ENCODE data around the gene ZDHHC18.
A peak's percentile ranks its signal among the peaks of the same experiment; 100 is the strongest.

The ZDHHC18 gene

GRCh38 chr1:26826261-26827105 lies at the start of gene ZDHHC18:
Gene ZDHHC18, plus strand, starts transcription at chr1:26826688. Its CDS starts 117 bp downstream, at chr1:26826805.
- peak; percentile 52 for DNase-seq

- no peak for DNase-seq
These were observed 47.3 kb upstream of the ZDHHC18 start for GRCh38 chr1:26779098-26779668.

GRCh38 chr1:26780344-26780957 lies 46.0 kb upstream of the ZDHHC18 start:
- no peak for DNase-seq

- DNase-seq: no peak
These were observed 45.2 kb upstream of the ZDHHC18 start for GRCh38 chr1:26781206-26781825.

- no peak for DNase-seq
These were observed 43.8 kb upstream of the ZDHHC18 start for GRCh38 chr1:26782521-26783212.

GRCh38 chr1:26783646-26784022 lies 42.9 kb upstream of the ZDHHC18 start:
- no peak for DNase-seq

- DNase-seq: no peak
These were observed 42.2 kb upstream of the ZDHHC18 start for GRCh38 chr1:26784023-26784871.

- no peak for DNase-seq
These were observed 41.6 kb upstream of the ZDHHC18 start for GRCh38 chr1:26784886-26785285.

GRCh38 chr1:26785611-26786436 lies 40.7 kb upstream of the ZDHHC18 start:
- DNase-seq: no peak

GRCh38 chr1:26786437-26787380 lies 39.8 kb upstream of the ZDHHC18 start:
- peak; percentile 21 for DNase-seq

GRCh38 chr1:26787381-26787705 lies 39.1 kb upstream of the ZDHHC18 start:
- peak; percentile 79 for DNase-seq

- DNase-seq: peak; percentile 88
These were observed 38.6 kb upstream of the ZDHHC18 start, which contains the start of gene PIGV for GRCh38 chr1:26787706-26788514. Gene PIGV, plus strand, starts transcription at chr1:26787950. Its CDS starts 2,866 bp downstream, at chr1:26790816.

- peak; percentile 39 for DNase-seq
These were observed 38.0 kb upstream of the ZDHHC18 start for GRCh38 chr1:26788515-26788785.

- peak; percentile 92 for DNase-seq
These were observed 37.5 kb upstream of the ZDHHC18 start for GRCh38 chr1:26788836-26789611.

GRCh38 chr1:26789612-26789865 lies 36.9 kb upstream of the ZDHHC18 start:
- DNase-seq: no peak

- peak; percentile 24 for DNase-seq
These were observed 36.6 kb upstream of the ZDHHC18 start for GRCh38 chr1:26789931-26790330.

- peak; percentile 50 for DNase-seq
These were observed 35.9 kb upstream of the ZDHHC18 start for GRCh38 chr1:26790551-26790953.

- DNase-seq: no peak
These were observed 35.3 kb upstream of the ZDHHC18 start for GRCh38 chr1:26791148-26791547.

GRCh38 chr1:26791626-26792025 lies 34.9 kb upstream of the ZDHHC18 start:
- DNase-seq: no peak

Measured in stimulated activated CD4-positive, alpha-beta T cell treated with anti-CD3 and anti-CD28 coated beads, Interleukin-1b, Interleukin-23, amount 100 ng/mL, for 48 hours (primary cell).